Transverse colon (tissue), 4 donors: ENCODE results near the gene CCDC73.

ENCODE experiments used
- EP300 ChIP-seq: sonication (generic); formaldehyde crosslinking; IDR thresholded peaks from one replicate; pipeline ENCODE4 v1.6.1; 2017; ENCODE audit warnings: antibody characterized with exemption, low read depth
- POLR2A ChIP-seq: fragments of 450-650 bp; IDR thresholded peaks from one replicate; pipeline ENCODE4 v1.6.1; 2016; ENCODE audit warnings: antibody characterized with exemption, mild to moderate bottlenecking, moderate library complexity
- POLR2AphosphoS5 ChIP-seq, 3 donors: sonication (generic); formaldehyde crosslinking; IDR thresholded peaks; one replicate each; pipeline ENCODE4 v1.6.1; 2016; ENCODE audit warnings: antibody characterized with exemption in 3 of 3
- TF ChIP-seq, protein P1 (sequence below), 5 experiments: fragments of 200-600 bp in 3 of 5; fragments of 450-650 bp in 2 of 5; sonication (generic) in 3 of 5; IDR thresholded peaks; 1 replicate in 2 of 5; 2 replicates in 3 of 5; pipeline ENCODE4 v1.5.1; 2016 to 2017; ENCODE audit warnings: antibody characterized with exemption in 5 of 5, inconsistent platforms in 3 of 5, mild to moderate bottlenecking in 2 of 5, moderate library complexity in 1 of 5

DNA sequence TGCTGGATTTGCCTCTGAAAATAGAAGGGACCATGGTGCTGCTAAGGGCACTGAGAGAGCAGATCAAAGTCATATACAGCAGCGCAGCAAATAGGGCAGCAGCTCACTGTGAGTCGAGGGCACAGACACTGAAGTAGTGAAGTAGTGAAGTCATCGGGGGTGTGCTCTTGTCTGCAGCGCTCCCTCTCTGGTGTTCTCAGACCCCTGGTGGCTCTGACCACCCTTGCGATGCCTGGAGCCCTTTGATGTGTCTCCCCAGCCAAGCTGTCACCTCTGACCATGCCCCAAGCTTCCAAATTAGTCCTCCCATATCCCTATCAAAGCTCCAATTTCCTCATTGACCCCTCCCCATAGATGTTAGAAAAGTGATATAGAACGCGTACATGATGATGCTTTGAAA lies 238.6 kb downstream of the CCDC73 start:
- no peak for TF ChIP-seq POLR2AphosphoS5 (IDR thresholded peaks at IDR 0.05)
- TF ChIP-seq, protein P1, sequence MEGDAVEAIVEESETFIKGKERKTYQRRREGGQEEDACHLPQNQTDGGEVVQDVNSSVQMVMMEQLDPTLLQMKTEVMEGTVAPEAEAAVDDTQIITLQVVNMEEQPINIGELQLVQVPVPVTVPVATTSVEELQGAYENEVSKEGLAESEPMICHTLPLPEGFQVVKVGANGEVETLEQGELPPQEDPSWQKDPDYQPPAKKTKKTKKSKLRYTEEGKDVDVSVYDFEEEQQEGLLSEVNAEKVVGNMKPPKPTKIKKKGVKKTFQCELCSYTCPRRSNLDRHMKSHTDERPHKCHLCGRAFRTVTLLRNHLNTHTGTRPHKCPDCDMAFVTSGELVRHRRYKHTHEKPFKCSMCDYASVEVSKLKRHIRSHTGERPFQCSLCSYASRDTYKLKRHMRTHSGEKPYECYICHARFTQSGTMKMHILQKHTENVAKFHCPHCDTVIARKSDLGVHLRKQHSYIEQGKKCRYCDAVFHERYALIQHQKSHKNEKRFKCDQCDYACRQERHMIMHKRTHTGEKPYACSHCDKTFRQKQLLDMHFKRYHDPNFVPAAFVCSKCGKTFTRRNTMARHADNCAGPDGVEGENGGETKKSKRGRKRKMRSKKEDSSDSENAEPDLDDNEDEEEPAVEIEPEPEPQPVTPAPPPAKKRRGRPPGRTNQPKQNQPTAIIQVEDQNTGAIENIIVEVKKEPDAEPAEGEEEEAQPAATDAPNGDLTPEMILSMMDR (IDR thresholded peaks at IDR 0.05): no peak
- TF ChIP-seq POLR2A: no peak
- no peak for TF ChIP-seq EP300
